Mammary epithelial cell (primary cell): ENCODE results near the gene KCTD1.

Source experiments
- CTCF ChIP-seq, 2 donors: IDR thresholded peaks in 1 of 2; conservative IDR thresholded peaks in 1 of 2; 2 replicates each; pipeline ENCODE4 v1.5.1; 2011 to 2012; ENCODE audit warnings: inconsistent platforms in 2 of 2, low read length in 2 of 2, mild to moderate bottlenecking in 2 of 2, control low read depth in 1 of 2, low read depth in 1 of 2; ENCODE audit not compliant: insufficient read depth in 1 of 2; ENCODE audit errors: extremely low read depth in 1 of 2
- EZH2 ChIP-seq: IDR thresholded peaks from 2 replicates; pipeline ENCODE4 v1.6.1; 2012; ENCODE audit warnings: low read length, inconsistent platforms, borderline replicate concordance

GRCh38 chr18:26524002-26524401 lies 24.4 kb downstream of the KCTD1 start:
- no peak for TF ChIP-seq CTCF (conservative IDR thresholded peaks at IDR 0.05 in 1 of 2, IDR thresholded peaks at IDR 0.05 in 1 of 2; ENCODE audit: extremely low read depth in 1 of 2, insufficient read depth in 1 of 2, low read depth in 1 of 2, low read length in 2 of 2)
- no peak for TF ChIP-seq EZH2
